ENCODE data around the gene ASIP.
"Not testable (repeated sequence)": the region's sequence is repeated elsewhere in the genome, so short reads cannot be mapped to it uniquely, and the experiment has no call there.

ASIP gene

GRCh38 chr20:34293589-34293988 lies 52.4 kb downstream of the ASIP start:
- no peaks in the 10 kb centered on the region for H3K27me3 ChIP-seq (ENCODE audit: control insufficient read depth, insufficient read depth, low read length)
- no peak overlapping the region for H3K9ac ChIP-seq (ENCODE audit: low read length)
- H3K4me1 ChIP-seq (ENCODE audit: control insufficient read depth, insufficient read depth, low read length) = peaks cover 7% of the 10 kb centered on the region
- peaks cover 28% of the 10 kb centered on the region for H3K36me3 ChIP-seq (ENCODE audit: control insufficient read depth, insufficient read depth, low read length)
- H3K4me3 ChIP-seq (ENCODE audit: low read length) = no peak overlapping the region
- H3K9me3 ChIP-seq (ENCODE audit: control insufficient read depth, low read length) = no peaks in the 10 kb centered on the region

- Histone ChIP-seq H3K4me1 (ENCODE audit: control insufficient read depth, insufficient read depth, low read length) (peaks cover 7% of the 10 kb centered on the region), H3K27me3 (ENCODE audit: control insufficient read depth, insufficient read depth, low read length) (no peaks in the 10 kb centered on the region), H3K4me3 (ENCODE audit: low read length) (no peak overlapping the region), H3K36me3 (ENCODE audit: control insufficient read depth, insufficient read depth, low read length) (peaks cover 28% of the 10 kb centered on the region), H3K9me3 (ENCODE audit: control insufficient read depth, low read length) (no peaks in the 10 kb centered on the region), H3K9ac (ENCODE audit: low read length) (no peak overlapping the region)
These were observed 53.3 kb downstream of the ASIP start for GRCh38 chr20:34294563-34294962.

GRCh38 chr20:34295284-34295683 lies 54.1 kb downstream of the ASIP start:
- no peaks in the 10 kb centered on the region for H3K27me3 ChIP-seq (ENCODE audit: control insufficient read depth, insufficient read depth, low read length)
- H3K4me3 ChIP-seq (ENCODE audit: low read length) = no peak overlapping the region
- H3K9me3 ChIP-seq (ENCODE audit: control insufficient read depth, low read length) = no peaks in the 10 kb centered on the region
- no peak overlapping the region for H3K9ac ChIP-seq (ENCODE audit: low read length)
- H3K36me3 ChIP-seq (ENCODE audit: control insufficient read depth, insufficient read depth, low read length) = peaks cover 23% of the 10 kb centered on the region
- peaks cover 13% of the 10 kb centered on the region for H3K4me1 ChIP-seq (ENCODE audit: control insufficient read depth, insufficient read depth, low read length)

GRCh38 chr20:34296468-34296867 lies 55.2 kb downstream of the ASIP start:
- Histone ChIP-seq H3K9ac (ENCODE audit: low read length) (no peak overlapping the region), H3K9me3 (ENCODE audit: control insufficient read depth, low read length) (no peaks in the 10 kb centered on the region), H3K27me3 (ENCODE audit: control insufficient read depth, insufficient read depth, low read length) (no peaks in the 10 kb centered on the region), H3K4me3 (ENCODE audit: low read length) (no peak overlapping the region), H3K36me3 (ENCODE audit: control insufficient read depth, insufficient read depth, low read length) (peaks cover 13% of the 10 kb centered on the region), H3K4me1 (ENCODE audit: control insufficient read depth, insufficient read depth, low read length) (peaks cover 25% of the 10 kb centered on the region)

GRCh38 chr20:34298294-34298784 lies 57.1 kb downstream of the ASIP start:
- not testable (repeated sequence) for H3K9me3 ChIP-seq (ENCODE audit: control insufficient read depth, low read length); H3K27me3 ChIP-seq (ENCODE audit: control insufficient read depth, insufficient read depth, low read length); H3K9ac ChIP-seq (ENCODE audit: low read length); H3K36me3 ChIP-seq (ENCODE audit: control insufficient read depth, insufficient read depth, low read length); H3K4me3 ChIP-seq (ENCODE audit: low read length)
- H3K4me1 ChIP-seq (ENCODE audit: control insufficient read depth, insufficient read depth, low read length) = peaks cover 27% of the 10 kb centered on the region

GRCh38 chr20:34299556-34300255 lies 58.5 kb downstream of the ASIP start:
- H3K9ac ChIP-seq (ENCODE audit: low read length) = no peak overlapping the region
- H3K9me3 ChIP-seq (ENCODE audit: control insufficient read depth, low read length) = no peaks in the 10 kb centered on the region
- H3K27me3 ChIP-seq (ENCODE audit: control insufficient read depth, insufficient read depth, low read length) = no peaks in the 10 kb centered on the region
- no peaks in the 10 kb centered on the region for H3K36me3 ChIP-seq (ENCODE audit: control insufficient read depth, insufficient read depth, low read length)
- H3K4me1 ChIP-seq (ENCODE audit: control insufficient read depth, insufficient read depth, low read length) = peaks cover 27% of the 10 kb centered on the region
- no peak overlapping the region for H3K4me3 ChIP-seq (ENCODE audit: low read length)

GRCh38 chr20:34300256-34300806 lies 59.1 kb downstream of the ASIP start:
- Histone ChIP-seq H3K9me3 (ENCODE audit: control insufficient read depth, low read length) (no peaks in the 10 kb centered on the region), H3K4me3 (ENCODE audit: low read length) (no peak overlapping the region), H3K27me3 (ENCODE audit: control insufficient read depth, insufficient read depth, low read length) (no peaks in the 10 kb centered on the region), H3K4me1 (ENCODE audit: control insufficient read depth, insufficient read depth, low read length) (peaks cover 27% of the 10 kb centered on the region), H3K36me3 (ENCODE audit: control insufficient read depth, insufficient read depth, low read length) (no peaks in the 10 kb centered on the region), H3K9ac (ENCODE audit: low read length) (no peak overlapping the region)

GRCh38 chr20:34300809-34301586 lies 59.8 kb downstream of the ASIP start:
- Histone ChIP-seq H3K4me3 (ENCODE audit: low read length) (no peak overlapping the region), H3K4me1 (ENCODE audit: control insufficient read depth, insufficient read depth, low read length) (peaks cover 27% of the 10 kb centered on the region), H3K9me3 (ENCODE audit: control insufficient read depth, low read length) (no peaks in the 10 kb centered on the region), H3K27me3 (ENCODE audit: control insufficient read depth, insufficient read depth, low read length) (no peaks in the 10 kb centered on the region), H3K9ac (ENCODE audit: low read length) (no peak overlapping the region), H3K36me3 (ENCODE audit: control insufficient read depth, insufficient read depth, low read length) (no peaks in the 10 kb centered on the region)

GRCh38 chr20:34301587-34302311 lies 60.5 kb downstream of the ASIP start:
- H3K36me3 ChIP-seq (ENCODE audit: control insufficient read depth, insufficient read depth, low read length) = no peaks in the 10 kb centered on the region
- H3K9ac ChIP-seq (ENCODE audit: low read length) = peak overlapping the region; percentile 85
- H3K4me3 ChIP-seq (ENCODE audit: low read length) = peak overlapping the region; percentile 54
- no peaks in the 10 kb centered on the region for H3K27me3 ChIP-seq (ENCODE audit: control insufficient read depth, insufficient read depth, low read length)
- no peaks in the 10 kb centered on the region for H3K9me3 ChIP-seq (ENCODE audit: control insufficient read depth, low read length)
- H3K4me1 ChIP-seq (ENCODE audit: control insufficient read depth, insufficient read depth, low read length) = peaks cover 27% of the 10 kb centered on the region

- Histone ChIP-seq H3K9ac (ENCODE audit: low read length) (peak overlapping the region; percentile 85), H3K4me3 (ENCODE audit: low read length) (peak overlapping the region; percentile 54), H3K9me3 (ENCODE audit: control insufficient read depth, low read length) (no peaks in the 10 kb centered on the region), H3K27me3 (ENCODE audit: control insufficient read depth, insufficient read depth, low read length) (no peaks in the 10 kb centered on the region), H3K36me3 (ENCODE audit: control insufficient read depth, insufficient read depth, low read length) (no peaks in the 10 kb centered on the region), H3K4me1 (ENCODE audit: control insufficient read depth, insufficient read depth, low read length) (peaks cover 27% of the 10 kb centered on the region)
These were observed 61.1 kb downstream of the ASIP start for GRCh38 chr20:34302312-34302722.

GRCh38 chr20:34302723-34303533 lies 61.7 kb downstream of the ASIP start, which contains the start of gene AHCY:
TSS of gene AHCY (minus strand) at chr20:34303355. CDS start at chr20:34303270, 85 bp downstream.
- H3K9me3 ChIP-seq (ENCODE audit: control insufficient read depth, low read length) = no peaks in the 10 kb centered on the region
- H3K4me1 ChIP-seq (ENCODE audit: control insufficient read depth, insufficient read depth, low read length) = peaks cover 27% of the 10 kb centered on the region
- H3K4me3 ChIP-seq (ENCODE audit: low read length) = peak within 1 kb of the TSS; percentile 54
- H3K9ac ChIP-seq (ENCODE audit: low read length) = peak within 1 kb of the TSS; percentile 85
- H3K27me3 ChIP-seq (ENCODE audit: control insufficient read depth, insufficient read depth, low read length) = no peaks in the 10 kb centered on the region
- H3K36me3 ChIP-seq (ENCODE audit: control insufficient read depth, insufficient read depth, low read length) = no peaks in the 10 kb centered on the region

Data from mucosa of stomach (tissue), 1 donor.